ENCODE results near the gene BRINP3. TPM values are rescaled to one million over a fixed set of nuclear protein-coding genes. Genes with fewer than 3 reads are reported as not detected.
"Not testable (repeated sequence)": the region's sequence is repeated elsewhere in the genome, so short reads cannot be mapped to it uniquely, and the experiment has no call there.

Gene BRINP3
- total RNA-seq, 1 donor from 2014 or later = 2.1 TPM

GRCh38 chr1:190129366-190129765 is 348.3 kb downstream of the BRINP3 start:
- no peak for TF ChIP-seq CTCF (IDR thresholded peaks at IDR 0.05)
- DNase-seq (no peak), ATAC-seq (no peak)
- H3K36me3 ChIP-seq = no peaks in the 10 kb centered on the region
- H3K4me1 ChIP-seq = no peaks in the 10 kb centered on the region
- H3K27ac ChIP-seq = no peak overlapping the region
- intact Hi-C loops (cut with DNase I) = no loop called here
- no peak overlapping the region for H3K4me3 ChIP-seq
- H3K27me3 ChIP-seq (ENCODE audit: low read depth) = no peaks in the 10 kb centered on the region
- H3K9me3 ChIP-seq = no peaks in the 10 kb centered on the region

- Histone ChIP-seq H3K4me1 (no peaks in the 10 kb centered on the region), H3K27ac (no peak overlapping the region), H3K27me3 (ENCODE audit: low read depth) (no peaks in the 10 kb centered on the region), H3K9me3 (no peaks in the 10 kb centered on the region), H3K4me3 (no peak overlapping the region), H3K36me3 (no peaks in the 10 kb centered on the region)
- TF ChIP-seq CTCF (IDR thresholded peaks at IDR 0.05) = no peak
- ATAC-seq = no peak
- DNase-seq = no peak
- intact Hi-C loops (cut with DNase I) = no loop called here
Measured at GRCh38 chr1:190126728-190127127, 350.9 kb downstream of the BRINP3 start.

- intact Hi-C loops (cut with DNase I) = no loop called here
- H3K4me3 ChIP-seq = no peak overlapping the region
Measured at GRCh38 chr1:190124068-190124467, 353.6 kb downstream of the BRINP3 start.

GRCh38 chr1:190120564-190120963 is 357.1 kb downstream of the BRINP3 start:
- H3K4me3 ChIP-seq; DNase-seq; ATAC-seq; H3K36me3 ChIP-seq; H3K9me3 ChIP-seq; H3K27ac ChIP-seq; H3K27me3 ChIP-seq (ENCODE audit: low read depth); H3K4me1 ChIP-seq; intact Hi-C loops (cut with DNase I): not testable (repeated sequence)

More at GRCh38 chr1:190124068-190124467, 353.6 kb downstream of the BRINP3 start:
- Histone ChIP-seq H3K27ac (no peak overlapping the region), H3K9me3 (no peaks in the 10 kb centered on the region), H3K27me3 (ENCODE audit: low read depth) (no peaks in the 10 kb centered on the region), H3K36me3 (no peaks in the 10 kb centered on the region), H3K4me1 (no peaks in the 10 kb centered on the region)
- TF ChIP-seq CTCF (IDR thresholded peaks at IDR 0.05) = no peak
- DNase-seq = no peak
- ATAC-seq = no peak

DNA sequence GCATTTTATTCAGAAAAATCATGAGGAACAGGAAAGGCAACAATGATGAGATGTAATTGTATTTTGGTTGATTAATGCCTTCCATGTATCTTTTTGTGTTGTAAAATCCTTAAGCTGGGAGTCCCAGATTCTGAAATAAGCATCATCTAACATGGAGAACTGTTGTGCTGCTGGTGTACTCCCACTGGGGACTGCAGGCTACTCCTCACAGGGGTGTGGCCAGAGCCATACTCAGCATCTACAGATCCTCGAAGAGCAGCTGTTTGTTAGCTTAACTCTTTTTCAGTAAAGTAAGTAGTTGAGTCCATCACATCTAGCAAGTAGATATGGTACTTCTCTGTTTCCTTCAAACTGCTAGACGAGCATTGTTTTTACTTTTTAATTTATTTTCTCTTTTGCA is 358.0 kb downstream of the BRINP3 start:
- intact Hi-C loops (cut with DNase I) = no loop called here
- TF ChIP-seq CTCF (IDR thresholded peaks at IDR 0.05) = no peak
- no peak for ATAC-seq
- no peaks in the 10 kb centered on the region for H3K36me3 ChIP-seq
- no peaks in the 10 kb centered on the region for H3K4me1 ChIP-seq
- H3K4me3 ChIP-seq = no peak overlapping the region
- no peaks in the 10 kb centered on the region for H3K27me3 ChIP-seq (ENCODE audit: low read depth)
- H3K9me3 ChIP-seq = no peaks in the 10 kb centered on the region
- no peak for DNase-seq
- no peak overlapping the region for H3K27ac ChIP-seq

- no peaks in the 10 kb centered on the region for H3K27me3 ChIP-seq (ENCODE audit: low read depth)
- DNase-seq (no peak), ATAC-seq (no peak)
- H3K4me3 ChIP-seq = no peak overlapping the region
- intact Hi-C loops (cut with DNase I) = no loop called here
- H3K4me1 ChIP-seq = no peaks in the 10 kb centered on the region
- no peaks in the 10 kb centered on the region for H3K9me3 ChIP-seq
- no peak for TF ChIP-seq CTCF (IDR thresholded peaks at IDR 0.05)
- no peaks in the 10 kb centered on the region for H3K36me3 ChIP-seq
- no peak overlapping the region for H3K27ac ChIP-seq
Measured at GRCh38 chr1:190116921-190117320, 360.7 kb downstream of the BRINP3 start.
